ENCODE data around the gene LZTFL1. TPM values are rescaled to one million over a fixed set of nuclear protein-coding genes. Genes with fewer than 3 reads are reported as not detected.

LZTFL1 gene
- total RNA-seq, 2 donors from 2014 or later = 12.1 to 19.8 TPM

DNA sequence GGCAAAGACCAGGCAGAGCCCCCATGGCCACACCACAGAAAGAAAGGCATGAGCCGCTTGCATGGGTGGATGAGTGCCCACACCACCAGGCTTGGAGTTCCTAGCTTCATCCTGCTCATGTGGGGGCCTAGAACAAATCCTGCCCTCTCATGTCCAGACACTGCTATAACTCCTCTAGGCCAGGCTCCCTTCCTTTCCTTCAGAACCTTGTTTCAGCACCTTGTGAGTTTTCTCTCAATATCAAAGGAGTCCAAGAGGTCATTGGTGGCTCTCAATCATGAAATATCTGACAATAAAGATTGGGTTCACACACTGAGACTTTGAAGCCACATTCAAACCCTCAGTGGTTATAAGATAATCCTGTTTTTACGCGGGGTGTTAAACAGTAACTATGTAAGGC lies 58.3 kb downstream of the LZTFL1 start:
- H3K27me3 ChIP-seq (ENCODE audit: control insufficient read depth, insufficient read depth, low read length, poor library complexity, severe bottlenecking) = no peaks in the 10 kb centered on the region
- H3K36me3 ChIP-seq (ENCODE audit: control insufficient read depth, insufficient read depth, low read length) = no peaks in the 10 kb centered on the region
- H3K27ac Mint-ChIP-seq = no peak overlapping the region
- H3K27me3 Mint-ChIP-seq (ENCODE audit: insufficient read depth) = peaks cover 14% of the 10 kb centered on the region
- H3K9me3 ChIP-seq (ENCODE audit: control insufficient read depth, low read length) = peaks cover 8% of the 10 kb centered on the region
- 92% methylated on average over 3 of the region's 3 CpGs; no CpG with 5 or more reads in 1 of the 2 experiments for WGBS, 2 experiments (ENCODE audit: insufficient coverage in 1 of 2, insufficient read length in 1 of 2)
- DNase-seq = peak; percentile 43
- TF ChIP-seq, protein P1, sequence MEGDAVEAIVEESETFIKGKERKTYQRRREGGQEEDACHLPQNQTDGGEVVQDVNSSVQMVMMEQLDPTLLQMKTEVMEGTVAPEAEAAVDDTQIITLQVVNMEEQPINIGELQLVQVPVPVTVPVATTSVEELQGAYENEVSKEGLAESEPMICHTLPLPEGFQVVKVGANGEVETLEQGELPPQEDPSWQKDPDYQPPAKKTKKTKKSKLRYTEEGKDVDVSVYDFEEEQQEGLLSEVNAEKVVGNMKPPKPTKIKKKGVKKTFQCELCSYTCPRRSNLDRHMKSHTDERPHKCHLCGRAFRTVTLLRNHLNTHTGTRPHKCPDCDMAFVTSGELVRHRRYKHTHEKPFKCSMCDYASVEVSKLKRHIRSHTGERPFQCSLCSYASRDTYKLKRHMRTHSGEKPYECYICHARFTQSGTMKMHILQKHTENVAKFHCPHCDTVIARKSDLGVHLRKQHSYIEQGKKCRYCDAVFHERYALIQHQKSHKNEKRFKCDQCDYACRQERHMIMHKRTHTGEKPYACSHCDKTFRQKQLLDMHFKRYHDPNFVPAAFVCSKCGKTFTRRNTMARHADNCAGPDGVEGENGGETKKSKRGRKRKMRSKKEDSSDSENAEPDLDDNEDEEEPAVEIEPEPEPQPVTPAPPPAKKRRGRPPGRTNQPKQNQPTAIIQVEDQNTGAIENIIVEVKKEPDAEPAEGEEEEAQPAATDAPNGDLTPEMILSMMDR (conservative IDR thresholded peaks at IDR 0.05) = peak; percentile 58
- H3K4me1 Mint-ChIP-seq = no peaks in the 10 kb centered on the region
- no peak overlapping the region for H3K4me3 ChIP-seq (ENCODE audit: low read length)
- H3K4me3 Mint-ChIP-seq = no peak overlapping the region
- no peak overlapping the region for H3K9ac ChIP-seq (ENCODE audit: extremely low read depth, low read length, poor library complexity, severe bottlenecking)
- peaks cover 6% of the 10 kb centered on the region for H3K9me3 Mint-ChIP-seq
- H3K36me3 Mint-ChIP-seq (ENCODE audit: low read depth) = peaks cover 5% of the 10 kb centered on the region
- no peak overlapping the region for H3K27ac ChIP-seq (ENCODE audit: low read depth, low read length)
- no peaks in the 10 kb centered on the region for H3K4me1 ChIP-seq (ENCODE audit: control insufficient read depth, insufficient read depth, low read length)

DNA sequence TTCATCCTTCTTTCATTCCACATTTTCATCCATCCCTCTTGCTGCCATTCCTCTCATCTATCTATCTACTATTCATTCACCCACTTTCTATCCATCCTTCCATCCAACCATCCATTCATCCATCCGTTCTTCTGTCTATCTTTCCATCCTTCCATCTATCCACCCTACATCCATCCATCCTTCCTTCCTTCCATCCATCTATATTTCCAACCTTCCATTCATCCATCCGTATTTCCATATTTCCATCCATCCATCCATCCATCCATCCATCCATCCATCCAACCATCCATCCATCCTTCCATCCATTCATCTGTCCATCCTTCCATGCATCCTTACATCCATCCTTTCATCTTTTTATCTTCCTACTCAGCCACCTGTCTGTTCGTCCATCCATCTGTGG lies 59.5 kb downstream of the LZTFL1 start:
- Histone ChIP-seq H3K4me3 (ENCODE audit: low read length) (no peak overlapping the region), H3K9ac (ENCODE audit: extremely low read depth, low read length, poor library complexity, severe bottlenecking) (no peak overlapping the region), H3K27me3 (ENCODE audit: control insufficient read depth, insufficient read depth, low read length, poor library complexity, severe bottlenecking) (no peaks in the 10 kb centered on the region), H3K4me1 (ENCODE audit: control insufficient read depth, insufficient read depth, low read length) (no peaks in the 10 kb centered on the region), H3K27ac (ENCODE audit: low read depth, low read length) (no peak overlapping the region), H3K36me3 (ENCODE audit: control insufficient read depth, insufficient read depth, low read length) (no peaks in the 10 kb centered on the region), H3K9me3 (ENCODE audit: control insufficient read depth, low read length) (peaks cover 6% of the 10 kb centered on the region)
- Mint-ChIP-seq H3K36me3 (ENCODE audit: low read depth) (peaks cover 5% of the 10 kb centered on the region), H3K4me1 (no peaks in the 10 kb centered on the region), H3K4me3 (no peak overlapping the region), H3K9me3 (peaks cover 5% of the 10 kb centered on the region), H3K27me3 (ENCODE audit: insufficient read depth) (peaks cover 11% of the 10 kb centered on the region), H3K27ac (no peak overlapping the region)
- DNase-seq = no peak
- TF ChIP-seq, protein P1 (conservative IDR thresholded peaks at IDR 0.05) = no peak
- WGBS, 2 experiments (ENCODE audit: insufficient coverage in 1 of 2, insufficient read length in 1 of 2) = 86 to 90% methylated on average over 3 of the region's 3 CpGs

DNA sequence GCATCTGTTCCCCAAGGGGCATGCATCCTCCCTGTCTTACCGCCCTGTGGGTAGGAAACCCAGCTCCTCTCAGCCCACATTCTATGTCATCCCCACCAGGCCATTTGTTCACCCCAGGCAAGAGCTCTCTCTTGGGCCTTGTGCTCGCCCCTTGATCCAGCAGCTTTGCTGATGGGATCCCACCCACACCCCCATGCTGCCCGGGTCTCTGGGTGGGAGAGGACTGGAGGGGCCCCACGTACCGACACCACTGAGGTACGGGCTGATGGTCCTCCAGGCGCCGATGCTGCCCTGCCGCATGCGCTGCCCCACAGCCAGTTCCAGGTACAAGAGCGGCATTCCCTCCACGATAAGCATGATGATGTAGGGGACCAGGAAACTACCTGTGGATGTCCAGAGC lies 60.1 kb downstream of the LZTFL1 start:
- peaks cover 5% of the 10 kb centered on the region for H3K36me3 Mint-ChIP-seq (ENCODE audit: low read depth)
- WGBS, 2 experiments (ENCODE audit: insufficient coverage in 1 of 2, insufficient read length in 1 of 2) = 91 to 95% methylated on average over 10 to 12 of the region's 12 CpGs
- peak; percentile 22 for DNase-seq

More for the DNA sequence above, 60.1 kb downstream of the LZTFL1 start:
- Mint-ChIP-seq H3K27me3 (ENCODE audit: insufficient read depth) (peaks cover 5% of the 10 kb centered on the region), H3K27ac (no peak overlapping the region), H3K9me3 (peaks cover 5% of the 10 kb centered on the region), H3K4me3 (no peak overlapping the region), H3K4me1 (peaks cover 1% of the 10 kb centered on the region)
- Histone ChIP-seq H3K27ac (ENCODE audit: low read depth, low read length) (no peak overlapping the region), H3K27me3 (ENCODE audit: control insufficient read depth, insufficient read depth, low read length, poor library complexity, severe bottlenecking) (no peaks in the 10 kb centered on the region), H3K36me3 (ENCODE audit: control insufficient read depth, insufficient read depth, low read length) (no peaks in the 10 kb centered on the region), H3K9me3 (ENCODE audit: control insufficient read depth, low read length) (peaks cover 6% of the 10 kb centered on the region), H3K4me3 (ENCODE audit: low read length) (no peak overlapping the region), H3K4me1 (ENCODE audit: control insufficient read depth, insufficient read depth, low read length) (no peaks in the 10 kb centered on the region), H3K9ac (ENCODE audit: extremely low read depth, low read length, poor library complexity, severe bottlenecking) (no peak overlapping the region)
- TF ChIP-seq, protein P1 (conservative IDR thresholded peaks at IDR 0.05) = no peak

Measured in endodermal cell (in vitro differentiated cells).